CD14-positive monocyte (primary cell): ENCODE results near the gene SORBS2. TPM values are rescaled to one million over a fixed set of nuclear protein-coding genes. Genes with fewer than 3 reads are reported as not detected.

Source experiments
- DNase-seq, 3 donors: peaks; one replicate each; pipeline ENCODE4 v3.0.0-alpha.2; 2011 to 2022
- H2AFZ ChIP-seq: 2 replicates; pipeline ENCODE4 v1.6.0; 2012; ENCODE audit warnings: mild to moderate bottlenecking, low read depth, low read length, inconsistent platforms; ENCODE audit not compliant: insufficient read depth, poor library complexity, severe bottlenecking
- H3K27ac ChIP-seq, 2 donors: 1 replicate in 1 of 2; 2 replicates in 1 of 2; pipeline ENCODE4 v1.5.1; 2012 to 2013; ENCODE audit warnings: low read length in 2 of 2, control low read depth in 1 of 2, inconsistent platforms in 1 of 2, low read depth in 1 of 2, mild to moderate bottlenecking in 1 of 2
- H3K27me3 ChIP-seq, 2 donors: one replicate each; pipeline versions ENCODE4 v1.6.0 to v1.6.1; 2011 to 2013; ENCODE audit warnings: low read length in 2 of 2; ENCODE audit not compliant: control insufficient read depth in 2 of 2, insufficient read depth in 2 of 2
- H3K36me3 ChIP-seq, 2 donors: replicated peaks in 1 of 2; 1 replicate in 1 of 2; 2 replicates in 1 of 2; pipeline versions ENCODE4 v1.5.1 to v1.6.1; 2012 to 2013; ENCODE audit warnings: low read length in 2 of 2, control low read depth in 1 of 2, inconsistent platforms in 1 of 2, mild to moderate bottlenecking in 1 of 2; ENCODE audit not compliant: insufficient read depth in 2 of 2, control insufficient read depth in 1 of 2
- H3K4me1 ChIP-seq, 2 donors: 1 replicate in 1 of 2; 2 replicates in 1 of 2; pipeline versions ENCODE4 v1.5.1 to v1.6.1; 2012 to 2013; ENCODE audit warnings: low read length in 2 of 2, control low read depth in 1 of 2, inconsistent platforms in 1 of 2, mild to moderate bottlenecking in 1 of 2, moderate library complexity in 1 of 2; ENCODE audit not compliant: insufficient read depth in 2 of 2, control insufficient read depth in 1 of 2
- H3K4me2 ChIP-seq: replicated peaks from 2 replicates; pipeline ENCODE3; 2012; ENCODE audit warnings: low read length, moderate library complexity, mild to moderate bottlenecking; ENCODE audit not compliant: poor library complexity, severe bottlenecking; ENCODE audit errors: extremely low read depth
- H3K4me3 ChIP-seq, 3 experiments: fragments of 200-600 bp in 1 of 3; sonication (generic) in 1 of 3; replicated peaks in 1 of 3; 1 replicate in 2 of 3; 2 replicates in 1 of 3; pipeline ENCODE4 v1.5.1; 2011 to 2013; ENCODE audit warnings: low read length in 3 of 3, mild to moderate bottlenecking in 3 of 3, control low read depth in 2 of 3, low read depth in 2 of 3, inconsistent platforms in 1 of 3, moderate library complexity in 1 of 3
- H3K79me2 ChIP-seq: 2 replicates; pipeline ENCODE4 v1.6.0; 2012; ENCODE audit warnings: mild to moderate bottlenecking, control low read depth, inconsistent platforms, low read length, moderate library complexity; ENCODE audit not compliant: insufficient read depth
- H3K9ac ChIP-seq: 2 replicates; pipeline ENCODE4 v1.6.0; 2017; ENCODE audit warnings: low read length, mild to moderate bottlenecking; ENCODE audit not compliant: insufficient read depth, poor library complexity, severe bottlenecking
- H3K9me3 ChIP-seq, 2 donors: replicated peaks in 1 of 2; 1 replicate in 1 of 2; 2 replicates in 1 of 2; pipeline versions ENCODE4 v1.5.1 to v1.6.1; 2012 to 2013; ENCODE audit warnings: low read length in 2 of 2, control low read depth in 1 of 2; ENCODE audit not compliant: control insufficient read depth in 1 of 2, insufficient read depth in 1 of 2
- H4K20me1 ChIP-seq: 2 replicates; pipeline ENCODE4 v1.6.0; 2012; ENCODE audit warnings: mild to moderate bottlenecking, low read length, control low read depth, moderate library complexity; ENCODE audit not compliant: insufficient read depth
- H3K27ac Mint-ChIP-seq, 7 donors: one replicate each; pipeline ENCODE4 v1.8.0; 2020; ENCODE audit warnings: mild to moderate bottlenecking in 7 of 7, mixed read lengths in 7 of 7, moderate library complexity in 6 of 7, inconsistent platforms in 2 of 7
- H3K27me3 Mint-ChIP-seq, 3 donors: one replicate each; pipeline ENCODE4 v1.8.0; 2021 to 2022; ENCODE audit warnings: low read depth in 3 of 3, mild to moderate bottlenecking in 3 of 3, mixed read lengths in 3 of 3, moderate library complexity in 3 of 3, inconsistent platforms in 1 of 3
- H3K36me3 Mint-ChIP-seq, 2 donors: one replicate each; pipeline ENCODE4 v1.8.0; 2020; ENCODE audit warnings: mixed read lengths in 2 of 2, inconsistent platforms in 1 of 2, mild to moderate bottlenecking in 1 of 2
- H3K4me1 Mint-ChIP-seq: one replicate; pipeline ENCODE4 v1.8.0; 2020; ENCODE audit warnings: mild to moderate bottlenecking, mixed read lengths
- H3K4me3 Mint-ChIP-seq, 2 donors: one replicate each; pipeline ENCODE4 v1.8.0; 2020; ENCODE audit warnings: mild to moderate bottlenecking in 2 of 2, mixed read lengths in 2 of 2, moderate library complexity in 1 of 2
- H3K9me3 Mint-ChIP-seq, 7 donors: one replicate each; pipeline ENCODE4 v1.8.0; 2020 to 2022; ENCODE audit warnings: mixed read lengths in 7 of 7, mild to moderate bottlenecking in 6 of 7, moderate library complexity in 6 of 7, inconsistent platforms in 2 of 7
- CTCF ChIP-seq: fragments of 200-600 bp; IDR thresholded peaks from one replicate; pipeline ENCODE4 v1.8.0; 2022; ENCODE audit warnings: antibody characterized with exemption, mild to moderate bottlenecking
- WGBS: methylation state at CpG from one replicate; pipeline ENCODE4 v1.1.5; 2013; ENCODE audit warnings: missing lambda C conversion rate; ENCODE audit not compliant: insufficient coverage; 5-methylcytosine and 5-hydroxymethylcytosine counted together
- intact Hi-C, 2 donors: fragments of 100-400 bp; cut with micrococcal nuclease; formaldehyde crosslinking; loops; one replicate each; pipeline versions ENCODE4 v1.15.0 to v1.15.1; 2023
- polyA plus RNA-seq, 3 donors: library from polyadenylated mRNA; depleted of rRNA in 1 of 3; unstranded in 2 of 3; stranded (reverse) in 1 of 3; fragments of 300-500 nt in 2 of 3; fragments of >200 nt in 1 of 3; fragmentation: Illumina TruSeq in 2 of 3; gene quantifications; 1 replicate in 2 of 3; 2 replicates in 1 of 3; pipeline ENCODE4 v1.2.3, GENCODE V29; 2012 to 2021

The SORBS2 gene
- polyA plus RNA-seq, 3 donors, result not detected

GRCh38 chr4:185761352-185762235, 50.4 kb downstream of the SORBS2 start:
- Mint-ChIP-seq H3K27ac (no peak overlapping the region), H3K4me3 (peak overlapping the region in 1 of 2 donors; percentile 8)

GRCh38 chr4:185758807-185759206, 53.2 kb downstream of the SORBS2 start:
- Histone ChIP-seq H3K4me3 (no peak overlapping the region), H3K27ac (no peak overlapping the region), H4K20me1 (no peaks in the 10 kb centered on the region), H3K27me3 (peaks cover 9 to 24% of the 10 kb centered on the region in 2 donors), H3K9ac (no peak overlapping the region), H3K36me3 (no peaks in the 10 kb centered on the region), H3K4me1 (no peaks in the 10 kb centered on the region), H3K4me2 (no peak overlapping the region), H2AFZ (no peak overlapping the region), H3K79me2 (no peaks in the 10 kb centered on the region), H3K9me3 (no peaks in the 10 kb centered on the region)
- TF ChIP-seq CTCF, result no peak
- 75% methylated on average over 2 of the region's 2 CpGs for WGBS
- no peak overlapping the region for H3K27ac Mint-ChIP-seq
- no peak overlapping the region for H3K4me3 Mint-ChIP-seq
- DNase-seq, result no peak
- H3K27me3 Mint-ChIP-seq, result peaks cover 16 to 33% (median 21%) of the 10 kb centered on the region in 3 donors
- intact Hi-C loops, result no loop called here
- no peaks in the 10 kb centered on the region for H3K4me1 Mint-ChIP-seq
- H3K36me3 Mint-ChIP-seq, result no peaks in the 10 kb centered on the region
- peaks cover 0 to 5% (median 0%) of the 10 kb centered on the region in 7 donors for H3K9me3 Mint-ChIP-seq

More at GRCh38 chr4:185761352-185762235, 50.4 kb downstream of the SORBS2 start:
- Mint-ChIP-seq H3K36me3 (no peaks in the 10 kb centered on the region), H3K4me1 (no peaks in the 10 kb centered on the region), H3K9me3 (peaks cover 0 to 5% (median 0%) of the 10 kb centered on the region in 7 donors), H3K27me3 (peaks cover 12 to 16% (median 12%) of the 10 kb centered on the region in 3 donors)
- Histone ChIP-seq H3K4me3 (no peak overlapping the region), H2AFZ (no peak overlapping the region), H4K20me1 (no peaks in the 10 kb centered on the region), H3K36me3 (no peaks in the 10 kb centered on the region), H3K9me3 (no peaks in the 10 kb centered on the region), H3K79me2 (no peaks in the 10 kb centered on the region), H3K9ac (no peak overlapping the region), H3K27ac (no peak overlapping the region), H3K4me1 (no peaks in the 10 kb centered on the region), H3K27me3 (peaks cover 9 to 13% of the 10 kb centered on the region in 2 donors), H3K4me2 (no peak overlapping the region)
- intact Hi-C loops, result no loop called here
- no peak for DNase-seq
- no peak for TF ChIP-seq CTCF
- WGBS, result 84% methylated on average over 7 of the region's 9 CpGs
